Erythroblast (primary cell): Measurements from ENCODE around the gene CALML5.

ENCODE experiments used
- GATA1 ChIP-seq: IDR thresholded peaks from 2 replicates; pipeline ENCODE4 v1.6.1; 2011; ENCODE audit warnings: low read depth, mild to moderate bottlenecking, control low read depth, low read length, moderate library complexity
- POLR2A ChIP-seq: IDR thresholded peaks from 2 replicates; pipeline ENCODE4 v1.6.1; 2011; ENCODE audit warnings: mild to moderate bottlenecking, low read length

DNA sequence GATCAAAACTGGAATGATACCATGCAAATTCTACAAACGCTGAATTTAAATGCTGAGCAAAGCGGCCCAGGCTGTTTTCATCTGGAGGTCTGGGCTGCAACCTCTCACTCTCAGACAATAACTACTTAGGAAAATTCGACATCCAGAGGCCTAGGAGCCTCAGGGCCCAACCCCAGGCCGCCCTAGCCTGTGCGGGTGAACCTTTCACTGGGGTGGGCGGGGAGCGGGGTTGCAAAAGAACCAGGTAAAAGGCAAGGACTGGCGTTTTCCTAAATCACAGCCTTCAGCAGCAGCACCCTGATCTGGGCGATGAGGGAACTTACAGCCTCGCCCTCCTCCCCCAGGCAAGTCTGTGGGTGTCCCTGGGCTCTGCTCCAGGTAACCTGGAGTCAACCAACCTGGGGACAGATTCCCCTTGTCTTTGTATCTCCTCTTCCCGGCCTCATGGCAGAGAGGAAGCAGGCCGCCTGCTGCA, 33.4 kb downstream of the CALML5 start:
- TF ChIP-seq POLR2A (no peak), GATA1 (no peak)
